ENCODE results near the gene MRPS23.

MRPS23 gene

DNA sequence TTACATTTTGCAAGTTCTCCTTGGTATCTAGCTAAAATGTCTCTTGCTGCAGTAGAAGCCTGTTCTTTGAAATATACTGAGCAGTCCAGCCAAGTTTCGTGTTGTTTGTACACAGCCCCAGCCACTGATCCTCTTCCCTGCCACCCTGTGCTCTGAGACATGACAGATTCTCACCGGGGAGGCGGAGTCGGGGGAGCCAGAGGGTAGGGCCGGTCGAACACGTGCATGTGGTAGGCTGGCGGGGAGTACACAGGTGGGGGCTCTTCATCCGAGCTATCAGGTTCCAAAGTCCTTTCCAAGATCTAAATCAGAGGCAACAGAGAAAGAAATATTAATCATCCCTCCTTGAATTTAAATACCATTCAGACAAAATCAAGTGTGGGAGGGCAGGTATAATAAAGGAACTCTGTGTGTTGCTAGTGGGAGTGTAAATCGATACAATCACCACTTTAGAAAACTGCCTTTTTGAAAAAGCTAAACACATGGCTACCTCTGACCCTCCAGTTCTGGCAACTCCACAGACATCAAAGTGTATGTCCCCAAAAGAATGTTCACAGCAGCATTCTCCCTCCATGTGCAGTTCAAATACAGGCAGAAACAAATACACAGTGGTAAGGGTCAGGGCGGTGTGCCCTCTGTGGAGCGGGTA lies 29.7 kb upstream of the MRPS23 start:
- no peak for DNase-seq (ENCODE audit: low spot score)

DNA sequence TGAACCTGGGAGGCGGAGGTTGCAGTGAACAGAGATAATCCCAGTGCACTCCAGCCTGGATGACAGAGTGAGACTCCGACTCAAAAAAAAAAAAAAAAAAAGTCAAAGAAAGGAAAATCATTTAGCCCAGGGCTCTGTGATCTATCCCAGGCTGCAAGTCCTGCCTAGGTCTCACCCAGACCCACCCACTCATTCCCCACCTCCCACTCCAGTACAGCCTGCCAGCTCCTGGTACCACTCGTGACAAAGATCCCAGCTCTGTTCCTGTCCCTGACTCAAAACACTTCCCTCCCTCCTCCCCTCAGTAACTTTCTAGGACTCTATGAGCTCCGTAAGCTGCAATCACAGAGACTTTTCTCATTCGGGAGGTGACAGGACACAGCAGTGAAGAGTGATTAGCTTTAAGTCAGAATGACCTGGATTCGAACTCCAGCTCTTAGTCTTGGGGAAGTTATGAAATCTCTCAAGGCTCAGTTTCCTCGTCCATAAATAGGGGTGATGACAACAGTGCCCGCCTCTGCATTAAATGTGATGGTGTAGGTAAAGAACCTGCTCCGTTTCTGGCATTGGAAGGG lies 28.0 kb upstream of the MRPS23 start:
- no peak for DNase-seq (ENCODE audit: low spot score)

DNA sequence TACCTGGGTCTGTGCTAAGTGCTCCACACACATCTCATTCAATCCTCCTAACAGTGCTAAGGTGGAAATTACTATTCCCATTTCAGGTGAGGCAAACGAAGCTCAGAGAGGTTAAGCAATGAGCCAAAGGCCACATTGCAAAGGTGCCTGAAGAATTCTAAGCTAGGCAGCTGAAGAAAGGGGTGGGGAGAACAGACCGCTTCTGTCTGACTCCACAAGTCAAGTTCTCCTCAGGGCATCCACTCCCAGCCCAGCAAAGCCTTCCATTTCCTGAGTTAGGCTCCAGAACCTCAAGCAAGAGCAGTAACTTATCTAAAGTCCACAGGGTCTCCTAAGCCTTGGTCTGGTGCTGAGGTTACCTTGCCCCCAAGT lies 27.0 kb upstream of the MRPS23 start:
- DNase-seq (ENCODE audit: low spot score) = no peak

DNA sequence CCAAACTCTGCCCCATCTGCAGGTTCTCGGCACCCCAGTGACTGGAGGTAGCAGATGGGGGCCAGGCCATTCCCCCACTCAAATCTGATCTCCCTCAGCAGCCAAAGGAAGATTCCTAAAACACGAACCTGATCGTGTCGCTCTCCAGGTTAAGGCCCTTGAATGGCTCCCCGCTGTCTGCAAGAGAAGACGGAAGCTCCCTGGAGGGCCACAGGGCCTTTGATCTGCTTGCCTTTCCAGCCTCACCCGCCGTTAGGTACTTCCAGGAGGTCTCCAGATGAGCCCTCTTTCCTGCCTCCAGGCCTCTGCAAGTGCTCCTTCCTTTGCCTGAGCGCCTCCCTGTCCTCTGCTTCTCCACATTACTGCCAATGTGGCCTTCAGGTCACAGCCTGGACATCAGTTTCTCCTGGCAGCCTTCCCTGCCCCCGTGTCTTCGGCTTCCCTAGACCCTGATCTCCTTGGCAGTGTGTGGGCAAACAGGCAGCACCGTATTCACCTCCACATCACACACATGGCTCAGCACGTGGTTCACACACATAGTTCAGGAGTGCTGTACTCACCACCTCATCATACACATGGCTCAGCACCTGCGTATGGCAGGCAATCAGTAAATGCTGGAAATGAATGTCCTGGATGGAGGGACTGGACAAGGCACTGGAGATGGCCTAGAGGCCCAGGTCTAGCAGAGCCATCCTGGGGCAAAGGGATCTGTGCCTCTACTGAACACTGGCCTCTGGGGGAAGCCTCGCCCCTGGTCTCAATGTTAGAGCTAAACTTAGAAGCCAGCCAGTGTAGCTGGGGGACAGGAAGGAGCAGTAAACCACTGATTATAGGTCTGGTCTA lies 26.4 kb upstream of the MRPS23 start:
- no peak for DNase-seq (ENCODE audit: low spot score)

DNA sequence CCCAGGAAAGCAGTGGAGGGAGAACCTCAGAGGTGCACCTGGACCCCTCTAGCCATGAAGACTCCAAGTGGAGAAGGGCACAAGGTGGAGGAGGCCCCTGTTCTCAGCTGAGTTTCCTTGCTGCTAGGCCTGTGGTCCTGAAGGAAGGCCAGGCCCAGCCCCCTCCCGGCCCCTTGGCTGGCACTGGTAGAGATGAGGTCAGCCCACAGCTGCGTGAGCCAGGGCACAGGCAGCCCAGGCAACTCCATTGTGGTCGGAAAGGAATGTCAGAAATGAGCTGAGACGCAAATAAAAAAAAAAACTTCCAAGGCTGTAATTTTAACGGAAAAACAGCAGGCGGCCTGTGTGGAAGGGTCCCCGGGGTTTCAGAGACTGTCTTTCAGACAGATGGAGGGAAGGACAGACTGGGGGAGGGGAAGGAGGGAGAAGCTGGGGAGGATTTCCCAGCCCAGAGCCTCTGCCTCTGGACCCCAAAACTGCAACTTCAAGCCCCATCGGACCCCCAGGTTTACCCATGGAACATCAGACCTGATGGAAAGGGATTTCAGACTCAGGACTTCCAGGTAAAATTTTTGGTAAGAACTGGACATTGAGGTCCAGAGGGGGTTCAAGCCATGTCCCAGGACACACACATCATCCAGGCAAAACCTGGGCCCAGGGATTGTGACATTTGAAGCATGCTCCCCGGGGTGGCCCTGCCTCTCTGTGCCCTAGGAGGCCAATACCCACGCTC lies 25.6 kb upstream of the MRPS23 start:
- DNase-seq (ENCODE audit: low spot score) = no peak

DNA sequence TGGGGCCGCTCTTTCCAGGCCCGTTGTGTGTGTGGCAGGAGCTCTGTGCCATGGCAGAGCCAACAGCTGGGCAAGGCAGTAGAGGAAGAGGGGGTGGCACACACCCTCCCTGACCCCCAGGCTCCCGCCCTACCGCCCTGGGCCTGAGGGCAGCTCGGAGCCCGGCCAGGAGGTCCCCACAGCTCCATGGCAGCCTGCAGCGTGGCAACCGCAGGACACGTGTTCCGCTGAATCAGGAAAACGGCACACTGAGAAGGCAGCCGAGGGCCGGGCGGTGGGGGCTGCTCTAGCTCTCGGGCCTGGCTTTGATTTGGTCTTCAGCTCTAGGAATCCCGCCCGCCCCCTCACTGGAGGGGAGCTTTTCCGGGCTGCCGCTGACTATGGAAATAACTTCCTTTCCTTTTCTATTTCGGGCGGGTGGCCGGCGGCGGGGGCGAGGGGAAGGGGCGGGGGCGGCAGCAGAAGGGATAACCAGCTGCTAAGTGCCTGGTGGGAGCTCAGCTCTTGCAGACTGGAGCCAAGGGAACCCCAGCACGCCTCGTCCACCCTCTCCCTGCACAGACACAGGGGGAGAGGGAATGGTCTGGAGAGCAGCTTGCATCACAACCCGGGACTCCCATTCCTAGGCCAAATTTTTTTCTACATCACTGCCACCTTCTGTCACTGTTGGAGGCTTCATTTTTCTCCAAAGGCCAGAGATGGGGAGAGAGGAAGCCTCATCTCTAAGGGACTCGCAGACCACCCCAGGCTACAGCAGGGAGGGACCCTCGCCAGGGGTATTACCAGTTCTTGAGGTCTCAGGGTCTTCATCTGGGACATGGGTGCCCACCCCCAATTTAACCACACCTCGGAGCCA lies 24.8 kb upstream of the MRPS23 start:
- DNase-seq (ENCODE audit: low spot score) = no peak

DNA sequence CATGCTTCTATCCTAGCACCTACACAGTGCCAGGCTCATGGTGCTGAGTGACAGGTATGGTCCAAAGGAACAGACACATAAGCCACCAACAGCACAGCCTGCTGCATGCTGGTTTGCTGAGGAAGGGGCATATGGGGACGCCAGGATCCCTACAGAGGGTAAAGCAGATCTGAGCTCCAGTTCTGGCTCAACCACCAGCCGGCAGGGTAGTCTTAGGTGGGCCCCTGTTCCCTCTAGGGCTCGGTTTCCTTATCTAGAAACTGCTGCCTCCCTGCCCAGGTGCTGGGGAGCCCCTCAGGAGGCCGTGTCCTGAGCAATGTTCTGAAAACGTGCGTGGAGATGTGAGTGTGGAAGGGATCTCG lies 24.2 kb upstream of the MRPS23 start:
- DNase-seq (ENCODE audit: low spot score) = no peak

DNA sequence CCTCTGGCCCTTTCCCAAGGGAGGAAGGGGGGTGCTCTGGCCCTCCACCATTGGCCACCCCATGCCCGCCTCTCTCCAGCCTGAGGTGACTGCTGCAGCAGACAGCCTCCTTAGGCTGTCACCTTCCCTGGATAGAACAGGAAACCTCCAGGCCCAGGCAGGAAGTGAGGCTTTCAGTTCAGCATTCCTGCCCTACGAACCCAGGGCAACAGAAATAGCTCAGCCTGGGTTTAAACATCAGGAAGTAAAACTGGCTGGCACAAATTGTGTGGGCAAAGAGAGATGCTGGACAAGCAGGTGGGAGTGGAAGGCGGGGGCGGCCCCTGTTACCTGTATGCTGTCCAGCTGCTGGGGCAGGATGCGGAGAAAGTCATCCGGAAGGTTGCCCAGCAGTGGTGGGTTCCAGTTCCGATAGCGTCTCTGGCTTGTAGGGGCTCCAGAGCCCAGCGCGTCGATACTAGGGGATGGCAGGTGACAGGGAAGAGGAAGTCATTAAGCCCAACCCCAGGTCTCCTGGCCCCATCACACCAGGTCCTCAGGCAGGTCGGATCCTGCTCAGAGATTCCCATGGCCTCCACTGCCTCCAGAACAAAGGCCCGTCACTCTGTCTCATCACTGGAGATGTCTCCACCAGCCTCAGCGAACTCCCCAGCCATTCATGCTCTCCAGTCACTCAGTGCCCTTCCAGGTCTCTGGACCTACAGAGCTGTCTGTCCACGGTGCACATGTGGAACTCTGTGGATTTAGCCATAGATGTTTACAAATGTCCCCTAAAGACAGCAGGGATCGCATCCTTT lies 23.6 kb upstream of the MRPS23 start:
- no peak for DNase-seq (ENCODE audit: low spot score)

DNA sequence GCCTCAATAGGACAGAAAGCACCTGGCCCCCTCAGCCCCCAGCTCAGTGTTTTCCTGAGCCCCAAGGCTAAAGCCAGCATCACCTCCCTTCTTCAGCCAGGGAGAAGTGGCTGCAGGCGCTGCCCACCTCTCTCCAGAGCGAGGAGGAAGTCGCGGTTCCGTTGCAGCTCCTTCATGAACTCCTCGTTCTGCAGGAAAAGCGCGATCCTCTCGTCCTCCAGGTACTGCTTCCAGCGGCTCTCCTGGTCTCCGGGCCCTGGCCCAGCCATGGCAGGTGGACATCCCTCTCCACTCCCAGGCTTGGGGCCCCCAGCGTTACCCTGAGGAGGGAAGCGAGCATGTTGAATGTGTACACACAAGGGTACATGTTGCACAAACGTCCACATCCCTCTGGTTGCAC lies 22.7 kb upstream of the MRPS23 start:
- no peak for DNase-seq (ENCODE audit: low spot score)

DNA sequence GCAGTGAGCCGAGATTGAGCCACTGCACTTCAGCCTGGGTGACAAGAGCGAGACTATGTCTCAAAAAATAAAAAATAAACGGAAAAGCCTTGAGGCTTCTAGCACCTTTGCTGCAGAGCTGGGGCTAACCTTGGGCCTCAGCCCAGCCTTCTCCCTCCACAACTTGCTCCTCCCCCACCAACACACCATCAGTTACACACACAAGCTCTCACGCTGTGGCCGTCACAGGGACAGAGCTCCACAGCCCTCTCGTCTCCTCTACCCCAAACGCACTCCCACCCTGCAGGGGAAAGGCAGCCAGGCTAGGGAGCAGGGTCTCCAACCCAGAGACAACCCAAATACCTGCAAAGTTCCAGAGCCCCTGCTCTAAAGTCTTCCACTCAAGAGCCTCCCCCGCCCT lies 22.0 kb upstream of the MRPS23 start:
- DNase-seq (ENCODE audit: low spot score) = no peak

DNA sequence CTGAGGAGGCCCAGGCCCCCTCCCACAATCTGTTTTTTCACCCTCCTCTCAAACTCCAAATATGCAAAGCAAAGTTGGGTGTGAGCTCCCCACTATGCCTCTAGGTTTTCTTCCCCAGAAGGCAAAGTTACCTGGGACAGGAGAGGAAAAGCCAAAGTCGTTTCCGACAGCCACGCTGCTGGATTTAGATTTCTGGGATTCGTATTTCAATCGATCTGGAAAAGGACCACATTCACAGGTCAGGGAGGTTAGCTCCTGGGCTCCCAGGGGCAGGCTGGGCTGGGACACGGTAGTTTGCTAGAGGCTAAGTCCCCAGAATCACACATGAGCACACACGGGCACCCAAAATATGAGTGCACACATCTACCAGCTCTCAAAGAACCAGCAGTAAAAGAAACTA lies 21.3 kb upstream of the MRPS23 start:
- DNase-seq (ENCODE audit: low spot score) = no peak

DNA sequence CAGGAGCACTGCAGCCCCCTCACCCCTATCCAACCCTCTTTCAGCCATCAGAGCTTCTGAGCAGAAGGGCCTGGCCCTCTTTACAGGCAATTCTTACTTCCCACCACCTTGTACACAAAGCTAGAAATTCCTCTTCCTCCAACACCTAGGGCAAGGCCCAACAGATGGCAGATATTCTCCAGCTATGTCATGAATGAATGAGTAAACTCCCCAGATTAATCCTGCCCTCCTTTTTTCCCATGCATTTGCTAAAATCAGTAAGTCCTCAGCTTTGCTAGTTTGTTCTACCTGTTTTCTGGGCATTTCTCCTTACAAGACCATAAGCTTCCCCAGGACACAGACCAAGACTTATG lies 20.4 kb upstream of the MRPS23 start:
- DNase-seq (ENCODE audit: low spot score) = no peak

DNA sequence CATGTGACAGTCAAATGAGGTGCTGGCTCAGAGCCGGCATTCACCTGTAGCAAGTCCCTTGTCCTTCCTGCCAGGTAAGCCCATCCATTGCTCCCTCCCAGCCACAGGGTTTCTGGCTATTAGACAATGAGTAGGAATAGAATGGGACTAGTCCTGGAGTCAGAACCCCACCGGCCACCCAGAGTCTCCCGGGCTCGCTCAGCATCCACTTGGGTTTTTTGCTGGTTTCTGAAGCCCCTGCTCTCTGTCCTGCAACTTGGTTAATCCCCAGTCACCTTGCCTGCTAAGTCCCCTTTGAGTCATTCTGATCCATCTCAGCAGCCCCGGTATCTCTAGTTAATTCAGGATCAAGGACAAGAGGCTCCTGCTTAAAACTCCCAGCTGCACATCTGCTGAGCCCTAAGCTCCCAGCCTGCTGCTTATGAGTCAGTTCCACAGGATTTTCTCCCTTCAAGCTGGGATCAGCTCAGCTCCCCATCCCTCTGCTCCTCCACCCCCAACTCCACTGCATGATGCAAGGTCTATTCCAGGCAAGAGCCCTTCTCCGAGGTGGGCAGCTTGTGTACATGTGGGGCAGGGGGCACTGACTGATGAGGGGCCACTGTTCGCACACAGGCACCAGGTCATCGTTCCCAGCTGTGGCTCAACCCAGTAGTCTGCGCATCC lies 19.9 kb upstream of the MRPS23 start:
- no peak for DNase-seq (ENCODE audit: low spot score)

DNA sequence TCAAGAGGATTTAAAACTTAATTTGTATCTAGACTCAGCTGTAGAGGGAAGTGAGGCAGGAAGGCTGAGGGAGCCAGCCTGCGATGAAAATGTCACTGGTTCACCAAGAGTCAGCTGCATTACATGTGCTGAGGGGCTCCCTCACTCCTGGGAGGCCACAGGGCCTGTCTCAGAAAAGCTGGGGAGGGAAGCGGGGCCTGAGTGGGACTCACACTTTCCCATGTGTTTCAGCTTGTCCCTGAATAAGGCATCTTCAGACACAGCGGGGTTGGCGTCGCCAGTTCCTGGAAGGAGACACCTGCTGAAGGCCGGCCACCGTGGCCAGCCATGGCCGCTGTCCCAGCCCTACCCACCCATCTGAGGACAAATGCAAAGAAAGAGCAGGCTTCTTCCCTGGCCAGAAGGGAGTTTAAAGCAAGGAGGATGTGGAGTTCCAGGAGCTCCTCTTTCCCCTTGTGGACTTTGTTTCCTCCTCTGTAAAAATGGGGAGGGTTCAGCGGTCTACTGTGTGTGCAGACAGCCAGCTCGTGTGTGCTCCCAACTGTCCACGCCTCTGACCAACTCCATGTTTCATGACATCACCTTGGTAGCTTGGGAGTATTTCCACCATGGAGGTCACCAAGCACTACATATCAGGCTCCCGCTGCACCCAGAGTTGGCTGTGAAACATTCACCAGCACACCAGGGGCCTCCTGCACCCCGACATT lies 19.2 kb upstream of the MRPS23 start:
- no peak for DNase-seq (ENCODE audit: low spot score)

DNA sequence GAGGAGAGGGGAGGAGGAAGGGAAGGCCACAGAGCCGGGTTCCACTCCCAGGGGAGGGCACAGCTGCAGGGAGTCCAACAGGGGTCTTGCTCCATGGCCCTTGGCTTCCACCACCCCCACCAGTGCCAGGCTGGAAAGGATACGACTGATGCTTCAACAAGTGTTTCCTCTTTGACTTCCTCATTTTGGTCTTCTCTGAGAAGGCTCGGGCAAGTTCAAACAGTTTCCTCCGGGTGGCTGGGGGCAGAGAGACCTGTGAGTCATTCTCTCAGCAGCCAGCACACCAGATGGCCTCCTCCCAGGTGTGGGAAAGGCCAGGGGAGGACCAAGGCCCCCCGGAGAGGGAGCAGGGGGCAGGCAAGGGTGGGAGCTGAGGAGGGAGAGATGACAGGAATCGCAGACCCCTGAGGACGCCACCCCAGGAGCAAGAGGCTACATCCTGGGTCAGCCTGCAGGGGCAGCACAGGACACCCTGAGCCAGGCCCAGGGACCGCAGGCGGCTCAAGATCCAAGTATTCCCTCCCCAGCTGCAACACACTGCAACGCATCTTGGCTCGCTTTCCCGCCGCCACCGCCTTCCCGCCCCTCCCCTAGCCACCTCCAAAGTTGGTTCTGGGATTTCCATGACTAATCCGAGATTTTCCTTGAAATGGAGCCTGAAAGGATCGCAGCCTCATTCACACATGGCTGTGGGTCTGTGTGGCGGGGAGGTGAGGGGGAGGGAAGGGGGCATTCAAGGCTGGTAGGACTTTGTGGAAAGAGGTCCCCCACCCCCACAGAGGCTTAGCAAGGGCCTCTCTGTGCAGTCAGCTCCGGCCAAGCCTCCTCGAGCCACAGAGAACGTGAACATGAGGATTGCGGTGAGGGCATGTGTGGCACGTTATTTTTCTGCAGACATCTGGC lies 18.4 kb upstream of the MRPS23 start:
- no peak for DNase-seq (ENCODE audit: low spot score)

DNA sequence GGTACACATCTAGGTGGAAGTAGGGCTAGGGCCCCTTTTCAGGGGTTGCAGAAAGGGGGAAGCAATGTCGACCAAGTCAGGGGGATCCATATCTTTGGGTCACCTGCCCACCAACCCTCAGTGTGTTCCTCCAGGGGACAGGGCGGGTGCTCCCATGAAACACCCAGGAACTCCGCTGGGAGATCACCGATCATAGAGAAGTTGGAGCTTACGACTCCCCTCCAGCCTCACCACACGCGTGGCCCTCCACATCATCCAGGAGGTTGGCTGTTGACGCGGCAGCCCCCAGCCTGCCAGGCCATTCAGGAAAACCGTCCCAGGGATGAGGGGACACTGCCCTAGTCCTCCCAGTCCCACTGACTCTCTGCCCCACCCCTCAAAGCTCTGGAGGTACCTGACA lies 17.3 kb upstream of the MRPS23 start:
- no peak for DNase-seq (ENCODE audit: low spot score)

DNA sequence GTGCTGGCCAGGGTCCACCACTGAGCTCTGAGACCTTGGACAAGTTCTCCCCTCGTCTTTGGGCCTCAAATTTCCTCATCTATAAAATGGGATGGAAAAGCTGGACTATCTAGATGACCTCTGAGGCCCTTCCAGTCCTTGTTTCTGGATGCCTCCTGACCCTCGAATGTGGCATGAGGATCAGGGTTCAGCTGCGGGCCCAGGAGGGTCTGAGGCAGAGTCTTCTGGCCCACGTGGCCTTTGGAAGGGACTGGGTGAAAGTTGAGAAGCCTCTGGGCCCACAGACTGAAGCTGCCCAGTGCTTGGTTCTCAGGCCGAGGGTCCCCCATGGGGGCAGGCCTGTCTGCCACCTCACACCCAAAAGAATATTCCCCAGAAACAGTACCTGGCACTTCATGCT lies 16.9 kb upstream of the MRPS23 start:
- no peak for DNase-seq (ENCODE audit: low spot score)

DNA sequence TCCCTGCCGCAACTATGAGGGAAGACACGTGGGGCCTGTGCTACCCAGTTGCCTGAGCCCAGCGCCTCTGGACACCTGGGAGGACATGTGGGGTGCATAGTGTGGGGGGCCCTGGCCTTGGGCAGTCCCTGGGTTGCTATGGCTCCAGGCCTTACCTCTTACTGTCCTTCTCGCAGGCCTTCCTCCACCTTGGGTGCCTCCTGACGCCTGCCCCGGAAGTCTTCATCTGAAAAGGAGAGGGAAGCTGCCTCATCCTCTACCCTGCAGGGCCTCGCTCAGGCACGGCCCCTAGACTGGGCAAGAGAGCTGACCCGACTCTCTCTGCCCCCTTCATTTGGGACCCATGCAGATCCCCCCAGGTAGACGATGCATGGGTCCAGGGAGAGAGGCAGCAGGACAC lies 16.5 kb upstream of the MRPS23 start:
- no peak for DNase-seq (ENCODE audit: low spot score)

DNA sequence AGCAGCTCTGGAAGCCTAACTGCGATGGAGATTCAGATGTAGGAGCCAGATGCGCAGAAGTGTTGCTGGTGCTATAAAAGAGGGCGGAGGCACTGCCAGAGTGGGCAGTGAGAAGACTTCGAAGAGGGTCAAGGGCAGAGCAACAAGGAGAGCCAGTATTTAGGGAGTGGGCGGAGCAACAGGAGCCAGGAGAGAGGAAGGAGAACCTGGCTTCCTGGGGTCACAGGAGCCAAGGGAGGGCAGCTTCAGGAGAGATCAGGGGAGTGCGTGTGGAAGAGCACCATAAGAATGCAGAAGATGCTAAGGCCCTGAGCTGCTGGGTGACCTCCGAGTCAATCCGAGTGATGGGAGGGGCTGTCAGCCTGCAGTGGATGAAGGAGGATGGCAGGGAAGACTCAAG lies 14.4 kb upstream of the MRPS23 start:
- no peak for DNase-seq (ENCODE audit: low spot score)
